HepG2 (cell line): ENCODE data around the gene NCKAP1. TPM values are rescaled to one million over a fixed set of nuclear protein-coding genes. Genes with fewer than 3 reads are reported as not detected.

Experiments used
- ARNT2 ChIP-seq: sonication (generic); formaldehyde crosslinking; IDR thresholded peaks from 2 replicates; pipeline ENCODE4 v1.8.0; 2022; ENCODE audit warnings: mild to moderate bottlenecking, low read depth, missing genetic modification reagents, moderate library complexity
- EEA1 ChIP-seq: sonication (generic); formaldehyde crosslinking; IDR thresholded peaks from 2 replicates; pipeline ENCODE4 v1.5.1; 2020; ENCODE audit warnings: mild to moderate bottlenecking, missing genetic modification reagents, borderline replicate concordance
- FOXP4 ChIP-seq: sonication (generic); formaldehyde crosslinking; IDR thresholded peaks from 2 replicates; pipeline ENCODE4 v1.4.0; 2020; ENCODE audit warnings: missing genetic modification reagents
- HMG20A ChIP-seq: IDR thresholded peaks from 2 replicates; pipeline ENCODE4 v1.6.1; 2016; ENCODE audit warnings: borderline replicate concordance
- IRF1 ChIP-seq: sonication (generic); formaldehyde crosslinking; IDR thresholded peaks from 2 replicates; pipeline ENCODE4 v1.4.0; 2020; ENCODE audit warnings: low read depth, mild to moderate bottlenecking, missing genetic modification reagents
- IRX3 ChIP-seq: sonication (generic); formaldehyde crosslinking; IDR thresholded peaks from 2 replicates; pipeline ENCODE4 v1.8.1; 2023; ENCODE audit warnings: mild to moderate bottlenecking, low read depth, missing genetic modification reagents, borderline replicate concordance
- MTA3 ChIP-seq: sonication (generic); formaldehyde crosslinking; IDR thresholded peaks from 2 replicates; pipeline ENCODE4 v1.4.0; 2020; ENCODE audit warnings: missing genetic modification reagents
- NFE2 ChIP-seq: sonication (generic); formaldehyde crosslinking; IDR thresholded peaks from 2 replicates; pipeline ENCODE4 v1.4.0; 2020; ENCODE audit warnings: missing genetic modification reagents
- NFIC ChIP-seq: IDR thresholded peaks from 2 replicates; pipeline ENCODE4 v1.6.1; 2012; ENCODE audit warnings: mild to moderate bottlenecking, low read length, inconsistent platforms
- NFKB2 ChIP-seq: sonication (generic); formaldehyde crosslinking; IDR thresholded peaks from 2 replicates; pipeline ENCODE4 v1.4.0; 2020; ENCODE audit warnings: missing genetic modification reagents, borderline replicate concordance
- NR2F2 ChIP-seq: IDR thresholded peaks from 2 replicates; pipeline ENCODE4 v1.6.1; 2012; ENCODE audit warnings: low read depth, inconsistent platforms, borderline replicate concordance
- NR2F6 ChIP-seq, 2 experiments: IDR thresholded peaks; 2 replicates each; pipeline ENCODE4 v1.6.1; 2016; ENCODE audit warnings: antibody characterized with exemption in 1 of 2, mild to moderate bottlenecking in 1 of 2
- NR3C1 ChIP-seq: sonication (generic); formaldehyde crosslinking; IDR thresholded peaks from 2 replicates; pipeline ENCODE4 v1.4.0; 2020; ENCODE audit warnings: missing genetic modification reagents
- PHF21A ChIP-seq: sonication (generic); formaldehyde crosslinking; IDR thresholded peaks from 2 replicates; pipeline ENCODE4 v1.5.0; 2020; ENCODE audit warnings: mild to moderate bottlenecking, missing genetic modification reagents
- SAFB2 ChIP-seq: sonication (generic); formaldehyde crosslinking; IDR thresholded peaks from 2 replicates; pipeline ENCODE4 v1.5.1; 2020; ENCODE audit warnings: missing genetic modification reagents, low read depth, mild to moderate bottlenecking, borderline replicate concordance
- SP4 ChIP-seq: sonication (generic); formaldehyde crosslinking; IDR thresholded peaks from 2 replicates; pipeline ENCODE4 v1.8.1; 2023; ENCODE audit warnings: mild to moderate bottlenecking, missing genetic modification reagents
- TMF1 ChIP-seq: sonication (generic); formaldehyde crosslinking; IDR thresholded peaks from 2 replicates; pipeline ENCODE4 v1.8.1; 2022; ENCODE audit warnings: low read depth, missing genetic modification reagents
- ZIK1 ChIP-seq: sonication (generic); formaldehyde crosslinking; IDR thresholded peaks from 2 replicates; pipeline ENCODE4 v1.5.0; 2020; ENCODE audit warnings: mild to moderate bottlenecking, low read depth, missing genetic modification reagents, borderline replicate concordance
- ZNF333 ChIP-seq: sonication (generic); formaldehyde crosslinking; IDR thresholded peaks from 2 replicates; pipeline ENCODE4 v1.4.0; 2020; ENCODE audit warnings: mild to moderate bottlenecking, missing genetic modification reagents, borderline replicate concordance
- ZNF547 ChIP-seq: sonication (generic); formaldehyde crosslinking; IDR thresholded peaks from 2 replicates; pipeline ENCODE4 v1.5.1; 2020; ENCODE audit warnings: mild to moderate bottlenecking, missing genetic modification reagents
- ZNF550 ChIP-seq: sonication (generic); formaldehyde crosslinking; IDR thresholded peaks from 2 replicates; pipeline ENCODE4 v1.4.0; 2020; ENCODE audit warnings: mild to moderate bottlenecking, missing genetic modification reagents, borderline replicate concordance
- ZNF589 ChIP-seq: sonication (generic); formaldehyde crosslinking; conservative IDR thresholded peaks from 2 replicates; pipeline ENCODE4 v1.8.0; 2022; ENCODE audit warnings: mild to moderate bottlenecking, moderate library complexity, missing genetic modification reagents
- polyA plus RNA-seq, 8 experiments: library from polyadenylated mRNA; depleted of rRNA in 3 of 8; stranded (reverse) in 7 of 8; unstranded in 1 of 8; fragments of >200 nt; fragmentation: Illumina TruSeq in 4 of 8; extraction: Trizol in 4 of 8; gene quantifications; 2 replicates each; pipeline versions ENCODE4 v1.2.1 to v1.2.3, GENCODE V29; 2011 to 2016; ENCODE audit warnings: low read depth in 4 of 8, missing spikeins in 1 of 8, mixed read lengths in 1 of 8; ENCODE audit not compliant: insufficient read depth in 1 of 8
- total RNA-seq, 5 experiments: library from RNA; depleted of rRNA; stranded (reverse); fragments of >200 nt; fragmentation: Illumina TruSeq; extraction: Trizol; gene quantifications; 2 replicates each; pipeline ENCODE4 v1.2.3, GENCODE V29; 2016; ENCODE audit warnings: low read depth in 1 of 5
- TF ChIP-seq, protein P1 (sequence below): sonication (generic); formaldehyde crosslinking; IDR thresholded peaks from 2 replicates; pipeline ENCODE4 v1.8.0; 2022; ENCODE audit warnings: mild to moderate bottlenecking, missing genetic modification reagents, borderline replicate concordance
- TF ChIP-seq, protein P2 (sequence below): sonication (generic); formaldehyde crosslinking; IDR thresholded peaks from 2 replicates; pipeline ENCODE4 v1.5.1; 2020; ENCODE audit warnings: mild to moderate bottlenecking, missing genetic modification reagents, moderate library complexity

NCKAP1 gene
- total and polyA plus RNA-seq, 2 of the 13 experiments (the other 11 are each of a cell fraction or from before 2014, with no cell fraction given): 72.1 to 96.3 TPM

GRCh38 chr2:182866095-182866460 is 172.2 kb downstream of the NCKAP1 start (continued):
- TF ChIP-seq, protein P1, sequence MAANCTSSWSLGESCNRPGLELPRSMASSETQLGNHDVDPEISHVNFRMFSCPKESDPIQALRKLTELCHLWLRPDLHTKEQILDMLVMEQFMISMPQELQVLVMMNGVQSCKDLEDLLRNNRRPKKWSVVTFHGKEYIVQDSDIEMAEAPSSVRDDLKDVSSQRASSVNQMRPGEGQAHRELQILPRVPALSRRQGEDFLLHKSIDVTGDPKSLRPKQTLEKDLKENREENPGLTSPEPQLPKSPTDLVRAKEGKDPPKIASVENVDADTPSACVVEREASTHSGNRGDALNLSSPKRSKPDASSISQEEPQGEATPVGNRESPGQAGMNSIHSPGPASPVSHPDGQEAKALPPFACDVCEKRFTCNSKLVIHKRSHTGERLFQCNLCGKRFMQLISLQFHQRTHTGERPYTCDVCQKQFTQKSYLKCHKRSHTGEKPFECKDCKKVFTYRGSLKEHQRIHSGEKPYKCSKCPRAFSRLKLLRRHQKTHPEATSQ (CRISPR knock-in tag): no peak
- no peak for TF ChIP-seq NFE2 (CRISPR knock-in tag)
- no peak for TF ChIP-seq PHF21A (CRISPR knock-in tag)
- no peak for TF ChIP-seq ZNF589 (CRISPR knock-in tag)
- TF ChIP-seq MTA3 (CRISPR knock-in tag): no peak
- TF ChIP-seq IRF1 (CRISPR knock-in tag): no peak
- no peak for TF ChIP-seq ZIK1 (CRISPR knock-in tag)
- 0 out of 2 replicates have a peak, but pooled peaks have one; percentile 27 for TF ChIP-seq ARNT2 (CRISPR knock-in tag)
- TF ChIP-seq FOXP4 (CRISPR knock-in tag): no peak
- TF ChIP-seq, protein P2, sequence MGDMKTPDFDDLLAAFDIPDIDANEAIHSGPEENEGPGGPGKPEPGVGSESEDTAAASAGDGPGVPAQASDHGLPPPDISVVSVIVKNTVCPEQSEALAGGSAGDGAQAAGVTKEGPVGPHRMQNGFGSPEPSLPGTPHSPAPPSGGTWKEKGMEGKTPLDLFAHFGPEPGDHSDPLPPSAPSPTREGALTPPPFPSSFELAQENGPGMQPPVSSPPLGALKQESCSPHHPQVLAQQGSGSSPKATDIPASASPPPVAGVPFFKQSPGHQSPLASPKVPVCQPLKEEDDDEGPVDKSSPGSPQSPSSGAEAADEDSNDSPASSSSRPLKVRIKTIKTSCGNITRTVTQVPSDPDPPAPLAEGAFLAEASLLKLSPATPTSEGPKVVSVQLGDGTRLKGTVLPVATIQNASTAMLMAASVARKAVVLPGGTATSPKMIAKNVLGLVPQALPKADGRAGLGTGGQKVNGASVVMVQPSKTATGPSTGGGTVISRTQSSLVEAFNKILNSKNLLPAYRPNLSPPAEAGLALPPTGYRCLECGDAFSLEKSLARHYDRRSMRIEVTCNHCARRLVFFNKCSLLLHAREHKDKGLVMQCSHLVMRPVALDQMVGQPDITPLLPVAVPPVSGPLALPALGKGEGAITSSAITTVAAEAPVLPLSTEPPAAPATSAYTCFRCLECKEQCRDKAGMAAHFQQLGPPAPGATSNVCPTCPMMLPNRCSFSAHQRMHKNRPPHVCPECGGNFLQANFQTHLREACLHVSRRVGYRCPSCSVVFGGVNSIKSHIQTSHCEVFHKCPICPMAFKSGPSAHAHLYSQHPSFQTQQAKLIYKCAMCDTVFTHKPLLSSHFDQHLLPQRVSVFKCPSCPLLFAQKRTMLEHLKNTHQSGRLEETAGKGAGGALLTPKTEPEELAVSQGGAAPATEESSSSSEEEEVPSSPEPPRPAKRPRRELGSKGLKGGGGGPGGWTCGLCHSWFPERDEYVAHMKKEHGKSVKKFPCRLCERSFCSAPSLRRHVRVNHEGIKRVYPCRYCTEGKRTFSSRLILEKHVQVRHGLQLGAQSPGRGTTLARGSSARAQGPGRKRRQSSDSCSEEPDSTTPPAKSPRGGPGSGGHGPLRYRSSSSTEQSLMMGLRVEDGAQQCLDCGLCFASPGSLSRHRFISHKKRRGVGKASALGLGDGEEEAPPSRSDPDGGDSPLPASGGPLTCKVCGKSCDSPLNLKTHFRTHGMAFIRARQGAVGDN (CRISPR knock-in tag): peak; percentile 36
- TF ChIP-seq NFKB2 (CRISPR knock-in tag): peak; percentile 56; the same call in 1 of the 2 replicates
- TF ChIP-seq NR2F2: no peak
- no peak for TF ChIP-seq NR2F6 (IDR thresholded peaks at IDR 0.05)
- no peak for TF ChIP-seq NR2F6 (CRISPR knock-in tag; IDR thresholded peaks at IDR 0.05)
- no peak for TF ChIP-seq SAFB2
- TF ChIP-seq ZNF333 (CRISPR knock-in tag): 0 out of 2 replicates have a peak, but pooled peaks have one; percentile 40
- 0 out of 2 replicates have a peak, but pooled peaks have one; percentile 16 for TF ChIP-seq ZNF547 (CRISPR knock-in tag)
- TF ChIP-seq NFIC: no peak
- TF ChIP-seq ZNF550 (CRISPR knock-in tag): no peak
- TF ChIP-seq TMF1: no peak
- TF ChIP-seq NR3C1 (CRISPR knock-in tag): no peak
- TF ChIP-seq SP4 (CRISPR knock-in tag): no peak
- TF ChIP-seq HMG20A (CRISPR knock-in tag): no peak
- TF ChIP-seq IRX3 (CRISPR knock-in tag): no peak
- TF ChIP-seq EEA1: no peak
